ENCODE measurements around the gene MTUS2.
"Not testable (repeated sequence)": the region's sequence is repeated elsewhere in the genome, so short reads cannot be mapped to it uniquely, and the experiment has no call there.

The MTUS2 gene

GRCh38 chr13:29318741-29319140 is 498.6 kb downstream of the MTUS2 start:
- no peak for DNase-seq (ENCODE audit: low read depth in 2 of 2)

DNA sequence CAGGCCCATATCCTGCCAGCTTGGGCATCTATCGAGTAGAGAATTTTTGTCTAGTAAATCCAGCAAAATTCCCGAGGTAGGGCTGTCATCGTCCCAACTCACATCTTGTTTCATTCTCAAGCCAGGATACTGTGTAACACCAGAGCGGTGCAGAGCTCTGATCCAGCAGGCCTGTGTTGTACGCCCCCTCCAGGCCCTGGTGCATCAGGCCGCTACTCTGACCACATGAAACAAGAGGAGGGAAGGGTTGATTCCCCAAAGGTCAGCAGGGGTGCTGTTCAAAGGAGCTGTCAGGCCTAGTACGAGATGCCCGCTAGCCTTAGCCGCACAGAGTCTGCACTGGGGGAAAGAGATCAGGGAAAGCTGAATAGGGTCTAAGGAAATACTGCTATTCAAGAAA is 499.3 kb downstream of the MTUS2 start:
- DNase-seq (ENCODE audit: low read depth in 2 of 2): no peak

DNA sequence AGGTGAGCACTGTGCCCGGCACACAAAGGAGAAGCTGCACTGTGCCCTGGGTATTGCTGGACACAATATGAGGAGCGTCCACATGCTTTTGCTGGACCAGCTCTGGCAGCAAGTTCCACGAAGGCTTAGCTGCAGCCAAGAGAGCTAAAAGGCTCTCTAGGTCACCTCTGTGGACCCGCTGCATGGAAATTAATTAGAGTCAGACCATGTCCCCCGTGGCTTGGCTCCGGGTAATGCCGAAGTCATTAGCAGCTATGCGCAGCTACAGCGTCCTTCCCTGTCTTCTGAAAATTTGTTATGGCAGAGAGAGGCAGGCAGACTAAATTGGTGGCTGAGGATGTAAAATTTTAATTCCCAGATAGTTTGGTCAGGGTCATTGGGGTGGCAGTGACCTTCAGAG is 503.8 kb downstream of the MTUS2 start:
- DNase-seq (ENCODE audit: low read depth in 2 of 2): no peak

GRCh38 chr13:29324601-29325000 is 504.5 kb downstream of the MTUS2 start:
- no peak for DNase-seq (ENCODE audit: low read depth in 2 of 2)

DNA sequence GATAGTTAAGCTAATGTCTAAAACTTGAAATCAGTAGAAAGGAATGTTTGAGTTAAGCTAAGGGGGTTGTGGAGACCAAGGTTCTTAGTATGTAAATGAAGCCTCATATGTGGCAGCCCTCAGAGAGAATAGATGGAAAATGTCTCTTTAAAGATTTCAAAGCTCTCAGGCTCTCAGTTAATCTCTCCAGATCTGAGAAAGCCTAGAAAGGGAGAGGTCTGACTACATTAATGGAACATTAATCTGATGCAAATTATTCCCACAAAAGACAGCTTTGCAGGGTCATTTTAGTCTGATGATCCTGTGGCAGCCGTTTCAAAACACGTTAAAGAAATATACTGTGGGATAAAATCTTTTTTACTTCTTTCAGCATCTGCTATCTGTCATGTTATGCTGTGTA is 508.4 kb downstream of the MTUS2 start:
- DNase-seq (ENCODE audit: low read depth in 2 of 2): no peak

- no peak for DNase-seq (ENCODE audit: low read depth in 2 of 2)
Observed at GRCh38 chr13:29336356-29336755, 516.2 kb downstream of the MTUS2 start.

DNA sequence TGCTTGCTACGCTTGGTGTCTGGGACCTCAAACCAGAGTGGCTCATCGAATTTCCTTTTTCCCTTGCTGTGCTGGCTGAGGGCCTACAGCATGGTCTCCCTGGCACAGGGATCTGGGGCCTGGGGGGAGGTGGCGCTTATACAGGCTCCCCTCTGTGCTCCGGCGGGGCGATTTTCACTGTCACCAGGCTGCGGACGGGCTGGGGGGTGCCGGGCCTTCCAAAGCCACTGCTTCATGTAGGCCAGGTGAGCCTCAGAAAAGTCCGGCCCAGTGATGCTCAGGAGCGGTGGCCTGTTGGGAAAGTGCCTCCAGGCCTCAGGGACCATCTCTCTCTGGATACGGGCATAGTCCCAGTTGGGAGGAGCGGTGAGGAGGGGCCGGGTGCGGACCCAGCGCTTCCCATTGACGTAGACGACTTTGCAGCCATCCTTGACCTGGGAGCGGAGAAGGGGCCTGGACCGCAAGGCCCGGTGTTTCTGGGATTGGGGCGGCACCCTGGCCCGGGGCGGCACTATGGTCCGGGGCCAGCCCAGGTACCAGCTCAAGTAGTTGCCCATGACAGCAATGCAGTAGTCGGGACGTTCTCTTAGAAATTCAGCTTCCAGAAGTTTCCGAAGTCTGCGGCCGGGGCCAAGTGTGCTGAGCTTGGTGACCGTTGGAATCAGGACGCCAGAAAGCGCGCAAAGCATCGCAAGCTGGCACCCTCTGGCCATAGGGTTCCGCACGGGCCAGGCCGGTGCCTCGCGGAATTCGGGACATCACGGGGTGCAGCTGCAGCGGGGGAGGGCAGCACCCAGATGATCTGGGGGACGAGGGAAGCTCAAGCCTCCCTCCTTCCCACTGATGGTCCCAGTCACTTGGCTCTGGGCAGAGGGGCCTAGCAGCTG is 519.5 kb downstream of the MTUS2 start:
- DNase-seq (ENCODE audit: low read depth in 2 of 2): no peak

- DNase-seq (ENCODE audit: low read depth in 2 of 2): not testable (repeated sequence)
Observed at GRCh38 chr13:29345860-29346582, 525.9 kb downstream of the MTUS2 start.

- no peak for DNase-seq (ENCODE audit: low read depth in 2 of 2)
Observed at GRCh38 chr13:29355029-29355428, 534.9 kb downstream of the MTUS2 start.

DNA sequence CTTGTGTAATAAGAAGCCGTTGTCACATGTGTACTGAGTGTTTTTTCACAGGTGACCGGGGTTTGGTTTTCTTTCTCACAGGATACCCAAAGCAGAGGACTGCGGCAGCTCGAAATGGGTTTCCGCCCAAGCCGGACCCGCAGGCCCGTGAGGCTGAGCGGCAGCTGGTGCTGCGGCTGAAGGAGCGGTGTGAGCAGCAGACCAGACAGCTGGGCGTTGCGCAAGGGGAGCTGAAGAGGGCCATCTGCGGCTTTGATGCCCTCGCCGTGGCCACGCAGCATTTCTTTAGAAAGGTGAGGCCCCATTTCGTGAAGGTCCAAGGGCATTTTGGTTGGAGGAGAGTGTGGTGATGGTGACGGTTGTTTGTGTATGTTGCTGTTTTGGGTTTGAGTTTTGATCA is 539.0 kb downstream of the MTUS2 start:
- DNase-seq (ENCODE audit: low read depth in 2 of 2): no peak

DNA sequence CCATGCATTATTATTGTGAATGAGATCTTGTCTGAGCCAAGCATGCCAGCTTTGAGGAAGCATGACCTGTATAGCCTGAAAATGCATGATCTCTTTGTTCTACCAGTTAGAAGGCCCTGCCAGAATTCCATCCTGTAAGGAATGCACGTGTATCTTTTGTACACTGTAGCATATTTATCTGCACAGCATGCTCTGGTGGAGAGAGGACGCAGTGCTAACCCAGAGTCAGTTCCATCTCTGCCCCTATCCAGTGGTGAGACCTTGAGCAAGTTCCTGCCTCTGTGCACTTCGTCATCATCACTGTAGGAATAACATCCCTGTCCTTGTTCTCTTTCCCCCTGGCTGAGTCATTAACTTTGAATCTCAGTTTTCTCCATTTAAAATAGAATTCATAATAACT is 541.6 kb downstream of the MTUS2 start:
- DNase-seq (ENCODE audit: low read depth in 2 of 2): no peak

DNA sequence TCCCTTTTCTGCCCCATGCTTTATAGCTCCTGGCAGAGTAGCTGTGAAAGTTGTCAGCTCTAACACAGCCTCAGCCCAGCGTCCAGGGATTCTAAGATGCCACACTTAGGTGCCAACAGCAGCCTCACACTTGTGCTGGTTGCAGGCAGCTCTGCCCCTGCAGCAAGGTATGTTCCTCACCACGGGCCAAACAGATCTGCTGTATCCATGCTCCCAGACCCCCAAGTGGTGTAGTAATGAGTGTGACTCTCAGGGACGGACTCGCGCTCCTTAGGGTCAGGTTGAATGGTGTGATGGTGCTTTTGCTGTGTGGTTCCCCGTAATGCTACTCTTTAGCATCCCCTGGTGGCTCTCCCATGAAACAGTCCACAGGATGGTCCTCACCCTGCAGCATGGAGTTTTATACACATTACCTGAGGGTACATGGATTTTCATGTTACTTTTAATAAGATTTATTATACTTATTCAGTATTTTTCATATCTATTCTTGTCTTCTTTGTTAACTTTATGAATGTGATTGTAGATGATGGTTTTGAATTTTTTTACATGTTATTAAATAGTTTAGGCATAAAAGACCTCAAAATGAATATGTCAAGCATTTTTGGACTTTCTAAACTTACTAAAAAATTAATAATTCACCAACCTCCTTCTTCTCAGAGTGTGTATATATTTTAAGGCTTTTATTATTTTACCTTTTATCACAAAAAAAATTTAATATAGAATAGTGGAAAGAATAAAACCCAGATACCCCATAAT is 542.9 kb downstream of the MTUS2 start:
- no peak for DNase-seq (ENCODE audit: low read depth in 2 of 2)

GRCh38 chr13:29369060-29369743 is 549.1 kb downstream of the MTUS2 start:
- DNase-seq (ENCODE audit: low read depth in 2 of 2): no peak

DNA sequence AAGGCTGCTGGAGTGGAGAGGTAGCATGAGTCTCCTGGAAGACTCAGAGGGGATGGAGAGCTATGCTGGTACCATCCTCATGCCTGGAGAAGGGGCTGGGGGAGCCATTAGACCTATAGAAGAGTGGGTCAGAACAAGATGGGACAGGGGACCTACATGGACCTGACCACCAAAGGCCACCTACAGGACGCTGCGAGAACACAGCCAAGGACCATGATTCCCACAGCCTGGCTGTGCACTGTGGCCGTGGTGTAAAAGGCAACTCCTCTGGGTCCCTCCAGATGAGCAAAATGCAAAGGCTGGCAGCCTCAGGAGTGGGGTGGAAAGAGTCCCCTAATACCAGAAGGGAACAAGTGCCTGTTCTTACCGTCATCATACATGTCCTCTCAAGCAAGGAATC is 559.1 kb downstream of the MTUS2 start:
- DNase-seq (ENCODE audit: low read depth in 2 of 2): no peak

- no peak for DNase-seq (ENCODE audit: low read depth in 2 of 2)
Observed at GRCh38 chr13:29379865-29380264, 559.7 kb downstream of the MTUS2 start.

DNA sequence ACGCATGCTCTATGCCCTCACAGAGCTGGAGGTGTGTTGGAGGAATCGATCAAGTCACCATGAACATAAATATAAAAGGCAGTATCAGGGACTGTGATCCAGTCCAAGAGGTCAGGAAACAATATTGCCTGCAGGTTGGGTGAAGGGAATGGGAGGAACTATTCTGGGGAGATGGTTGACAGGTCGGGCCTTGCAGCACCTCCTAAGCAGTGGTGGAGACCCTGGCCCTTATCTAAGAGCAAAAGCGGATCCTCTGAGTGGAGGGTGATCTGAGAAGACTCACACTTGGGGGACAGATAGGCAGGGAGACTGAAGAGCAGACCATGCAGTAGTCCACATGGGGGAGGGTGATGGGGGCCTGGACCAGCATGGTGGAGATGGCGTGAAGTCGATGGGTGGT is 561.9 kb downstream of the MTUS2 start:
- DNase-seq (ENCODE audit: low read depth in 2 of 2): no peak

- DNase-seq (ENCODE audit: low read depth in 2 of 2): no peak
Observed at GRCh38 chr13:29383476-29383875, 563.3 kb downstream of the MTUS2 start.

GRCh38 chr13:29384466-29384865 is 564.3 kb downstream of the MTUS2 start:
- DNase-seq (ENCODE audit: low read depth in 2 of 2): no peak

DNA sequence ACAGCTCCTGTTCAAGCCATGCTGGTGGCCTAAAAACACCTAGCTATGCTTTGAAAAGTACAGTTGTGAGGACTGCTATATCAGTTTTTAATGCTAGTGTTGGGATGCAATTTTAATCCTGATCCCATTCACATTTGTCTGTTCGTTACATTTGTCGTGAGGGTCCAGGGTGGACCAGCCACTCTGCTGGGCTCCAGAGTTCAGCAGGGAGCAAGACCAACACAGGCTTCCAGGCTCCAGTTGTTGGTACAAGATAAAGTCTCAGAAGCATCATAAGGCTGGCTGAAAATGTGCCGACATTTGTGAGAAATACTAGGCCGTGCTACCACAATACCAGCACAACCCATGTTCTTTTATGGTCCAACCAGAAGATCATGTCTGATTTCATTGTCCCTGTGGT is 564.7 kb downstream of the MTUS2 start:
- DNase-seq (ENCODE audit: low read depth in 2 of 2): no peak

- DNase-seq (ENCODE audit: low read depth in 2 of 2): no peak
Observed at GRCh38 chr13:29386246-29386645, 566.1 kb downstream of the MTUS2 start.

DNA sequence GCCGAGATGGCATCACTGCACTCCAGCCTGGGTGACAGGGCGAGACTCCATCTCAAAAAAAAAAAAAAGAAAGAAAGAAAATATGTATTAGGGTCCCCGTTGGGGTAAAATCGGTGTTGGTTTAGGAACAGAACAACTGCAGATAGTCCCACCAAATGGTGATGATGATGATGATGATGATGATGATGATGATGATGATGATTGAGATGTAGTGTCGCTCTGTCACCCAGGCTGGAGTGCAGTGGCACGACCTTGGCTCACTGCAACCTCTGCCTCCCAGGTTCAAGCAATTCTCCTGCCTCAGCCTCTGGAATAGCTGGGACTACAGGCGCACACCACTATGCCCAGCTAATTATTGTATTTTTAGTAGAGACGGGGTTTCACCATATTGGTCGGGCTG is 570.5 kb downstream of the MTUS2 start:
- DNase-seq (ENCODE audit: low read depth in 2 of 2): not testable (repeated sequence)

DNA sequence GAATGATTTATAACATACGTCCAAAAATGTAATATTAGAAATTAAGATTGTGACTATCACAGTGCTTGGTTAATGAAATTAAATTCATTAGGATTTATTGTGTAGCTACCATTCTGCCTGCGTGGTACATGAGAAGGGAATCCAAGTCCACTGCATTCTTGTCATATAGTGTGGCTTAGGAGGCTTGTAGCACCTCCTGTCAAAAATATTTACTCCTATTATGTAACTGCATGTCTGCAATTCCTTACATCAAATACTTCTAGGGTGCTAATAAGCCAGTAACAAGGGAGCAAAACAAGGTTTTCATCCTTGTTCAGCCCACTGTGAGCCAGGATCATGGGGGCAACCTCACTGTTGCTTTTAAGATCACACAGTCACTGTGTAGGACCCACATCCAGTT is 576.3 kb downstream of the MTUS2 start:
- no peak for DNase-seq (ENCODE audit: low read depth in 2 of 2)

All from stimulated activated CD8-positive, alpha-beta memory T cell treated with anti-CD3 and anti-CD28 coated beads, Interleukin-7, amount 100 ng/mL, for 4 hours (primary cell).